ENCODE measurements around the gene CIAPIN1. TPM values are rescaled to one million over a fixed set of nuclear protein-coding genes. Genes with fewer than 3 reads are reported as not detected.

The CIAPIN1 gene
- total and polyA plus RNA-seq, 8 donors = 48.6 to 87.7 (median 74.6) TPM

DNA sequence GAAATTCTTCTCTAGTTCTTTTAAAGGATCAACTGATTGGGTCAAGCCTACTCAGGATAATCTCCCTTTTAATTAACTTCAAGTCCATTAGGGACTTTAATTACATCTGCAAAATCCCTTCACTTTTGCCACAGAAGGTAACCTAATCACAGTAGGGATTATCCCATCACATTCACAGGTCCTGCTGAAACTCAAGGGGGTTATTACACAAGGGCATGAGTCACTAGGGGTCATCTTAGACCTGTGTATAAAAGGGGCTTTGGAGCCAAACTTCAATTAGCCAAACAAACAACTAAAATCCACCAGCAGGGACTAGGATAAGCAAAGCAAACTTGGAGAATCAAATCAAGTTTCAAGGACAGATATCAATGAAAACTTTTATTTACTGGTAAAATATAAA, 19.4 kb downstream of the CIAPIN1 start:
- peaks cover 6 to 69% of the 10 kb centered on the region in 2 donors for H3K36me3 ChIP-seq
- intact Hi-C loops (cut with DNase I) = no loop called here
- ATAC-seq (no peak), DNase-seq (no peak)
- H3K4me3 ChIP-seq = no peak overlapping the region
- H3K27ac ChIP-seq = no peak overlapping the region
- no peaks in the 10 kb centered on the region for H3K27me3 ChIP-seq
- no peaks in the 10 kb centered on the region for H3K9me3 ChIP-seq
- H3K4me1 ChIP-seq = peaks cover 0 to 6% of the 10 kb centered on the region in 2 donors
- TF ChIP-seq CTCF (IDR thresholded peaks at IDR 0.05) = no peak

DNA sequence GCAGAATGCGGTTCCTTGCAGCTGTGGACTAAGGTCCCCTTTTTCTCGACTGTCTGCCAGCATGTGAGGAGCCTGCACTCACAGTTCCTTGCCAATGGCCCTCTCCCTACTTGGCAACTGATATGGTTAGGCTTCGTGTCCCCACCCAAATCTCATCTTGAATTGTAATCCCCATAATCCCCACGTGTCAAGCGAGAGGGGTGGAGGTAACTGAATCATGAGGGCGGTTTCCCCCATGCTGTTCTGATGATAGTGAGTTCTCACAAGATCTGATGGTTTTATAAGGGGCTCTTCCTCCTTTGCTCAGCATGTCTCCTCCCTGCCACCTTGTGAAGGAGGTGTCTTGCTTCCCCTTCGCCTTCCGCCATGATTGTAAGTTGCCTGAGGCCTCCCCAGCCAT, 19.9 kb downstream of the CIAPIN1 start:
- H3K9me3 ChIP-seq = no peaks in the 10 kb centered on the region
- ATAC-seq (no peak), DNase-seq (no peak)
- H3K36me3 ChIP-seq = peaks cover 6 to 64% of the 10 kb centered on the region in 2 donors
- H3K27ac ChIP-seq = no peak overlapping the region
- no peak overlapping the region for H3K4me3 ChIP-seq
- no peak for TF ChIP-seq CTCF (IDR thresholded peaks at IDR 0.05)
- intact Hi-C loops (cut with DNase I) = no loop called here
- no peaks in the 10 kb centered on the region for H3K27me3 ChIP-seq
- H3K4me1 ChIP-seq = peaks cover 3 to 10% of the 10 kb centered on the region in 2 donors

DNA sequence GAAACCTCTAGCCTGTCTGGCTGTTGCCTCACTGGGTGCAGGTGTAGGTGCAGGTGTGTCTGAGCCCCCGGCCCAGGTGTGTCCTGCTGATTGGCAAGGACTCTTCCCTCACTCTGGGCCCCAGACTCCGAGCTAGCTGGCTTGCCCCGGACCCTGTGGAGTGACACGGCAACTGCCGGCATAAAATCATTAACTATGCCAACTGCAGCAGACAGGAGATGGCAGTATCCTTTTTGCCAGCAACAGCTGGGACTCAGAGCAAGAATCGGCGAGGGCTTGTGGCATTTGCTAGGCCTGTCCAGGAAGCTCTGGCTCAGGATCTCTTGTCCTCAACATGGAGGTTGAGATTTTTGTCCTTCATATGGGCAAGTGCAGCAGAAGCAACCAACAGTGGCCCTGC, 20.8 kb downstream of the CIAPIN1 start:
- intact Hi-C loops (cut with DNase I) = no loop called here
- Histone ChIP-seq H3K36me3 (peaks cover 6 to 54% of the 10 kb centered on the region in 2 donors), H3K4me1 (peaks cover 6 to 11% of the 10 kb centered on the region in 2 donors), H3K27me3 (no peaks in the 10 kb centered on the region), H3K4me3 (no peak overlapping the region), H3K9me3 (no peaks in the 10 kb centered on the region), H3K27ac (no peak overlapping the region)
- no peak for TF ChIP-seq CTCF (IDR thresholded peaks at IDR 0.05)
- DNase-seq (no peak), ATAC-seq (no peak)

GRCh38 chr16:57424583-57424982, 22.6 kb downstream of the CIAPIN1 start:
- no peaks in the 10 kb centered on the region for H3K9me3 ChIP-seq
- no peak for DNase-seq
- H3K36me3 ChIP-seq = peaks cover 0 to 36% of the 10 kb centered on the region in 2 donors
- H3K4me3 ChIP-seq = no peak overlapping the region
- peaks cover 6 to 11% of the 10 kb centered on the region in 2 donors for H3K4me1 ChIP-seq
- no peak overlapping the region for H3K27ac ChIP-seq
- intact Hi-C loops (cut with DNase I) = loop anchor here in 1 of 2 donors (5.0 kb wide), 1 partner anchor 93 kb away; no protein-coding TSS in a partner anchor
- peak; percentile 9 for ATAC-seq
- H3K27me3 ChIP-seq = no peaks in the 10 kb centered on the region
- TF ChIP-seq CTCF (IDR thresholded peaks at IDR 0.05) = no peak

GRCh38 chr16:57423152-57423551, 24.0 kb downstream of the CIAPIN1 start:
- no peak for ATAC-seq
- H3K4me1 ChIP-seq = peaks cover 6 to 24% of the 10 kb centered on the region in 2 donors
- DNase-seq = no peak
- no peaks in the 10 kb centered on the region for H3K9me3 ChIP-seq
- no peak overlapping the region for H3K27ac ChIP-seq
- H3K27me3 ChIP-seq = no peaks in the 10 kb centered on the region
- intact Hi-C loops (cut with DNase I) = loop anchor here in 1 of 2 donors (5.0 kb wide), 1 partner anchor 94 kb away; no protein-coding TSS in a partner anchor
- H3K36me3 ChIP-seq = peaks cover 0 to 22% of the 10 kb centered on the region in 2 donors
- no peak overlapping the region for H3K4me3 ChIP-seq
- TF ChIP-seq CTCF (IDR thresholded peaks at IDR 0.05) = no peak

Data from left lung (tissue), 10 donors.